Activated gamma-delta T cell treated with Interleukin-2 at 50 U/mL for 16 hours (primary cell): ENCODE measurements around the gene TMEM52B.

Experiments
- DNase-seq: peaks from one replicate; pipeline ENCODE4 v3.0.0-alpha.2; 2020

TMEM52B gene

GRCh38 chr12:10178821-10179220 lies at the start of gene TMEM52B:
TMEM52B (plus strand) TSS chr12:10179032; CDS start chr12:10179575, 543 bp downstream.
- DNase-seq, result no peak

DNA sequence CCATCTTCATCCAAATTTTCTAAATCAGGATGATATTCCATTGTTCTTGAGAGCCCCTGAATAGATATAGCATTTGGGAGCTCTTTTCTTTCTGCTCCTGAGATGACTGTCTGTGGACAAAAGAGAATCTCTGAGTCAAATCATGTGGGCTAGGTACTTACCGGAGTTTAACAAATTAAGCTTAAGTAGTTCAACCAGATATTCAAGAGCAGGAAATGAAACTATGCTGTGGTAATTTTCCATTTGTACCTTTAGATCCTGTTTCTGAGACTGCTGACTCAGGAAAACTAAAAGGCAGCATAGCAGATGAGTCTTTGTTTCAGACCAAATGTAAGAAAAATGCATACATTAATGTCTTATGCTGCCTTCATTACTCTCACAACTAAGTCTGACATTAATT lies 48.8 kb upstream of the TMEM52B start, which contains the start of gene CLEC7A:
Gene CLEC7A, minus strand, starts transcription at position 158 of the 400 bp plus-strand sequence. Its CDS starts 117 bp downstream, at position 41.
- DNase-seq, result no peak

DNA sequence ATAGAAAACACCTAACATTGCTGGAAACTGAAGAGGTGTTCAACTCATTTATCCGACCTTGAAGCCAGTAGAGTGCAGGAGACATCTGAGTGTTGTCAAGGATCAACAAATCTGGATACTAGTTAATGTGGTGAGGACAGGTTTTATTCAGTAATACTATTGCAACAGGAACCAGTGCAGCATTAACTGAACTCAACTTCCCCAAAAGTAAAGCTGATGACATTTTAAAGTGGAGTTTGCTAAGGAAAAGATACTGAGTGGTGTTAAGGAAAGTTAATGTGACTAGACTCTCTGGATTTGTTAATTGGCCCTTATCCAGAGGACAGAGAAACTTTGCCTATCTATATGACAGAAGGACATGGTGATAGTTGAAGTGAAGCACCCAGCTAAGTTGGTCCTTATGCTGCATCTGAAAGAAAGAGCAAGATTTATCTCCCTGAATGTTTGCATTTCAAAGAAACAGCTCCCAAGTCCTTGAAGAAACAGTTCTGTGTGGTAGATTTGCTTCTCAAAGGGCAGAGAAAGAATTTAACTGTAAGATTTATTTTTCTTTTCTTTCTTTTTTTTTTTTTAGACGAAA lies 47.6 kb upstream of the TMEM52B start:
- no peak for DNase-seq

DNA sequence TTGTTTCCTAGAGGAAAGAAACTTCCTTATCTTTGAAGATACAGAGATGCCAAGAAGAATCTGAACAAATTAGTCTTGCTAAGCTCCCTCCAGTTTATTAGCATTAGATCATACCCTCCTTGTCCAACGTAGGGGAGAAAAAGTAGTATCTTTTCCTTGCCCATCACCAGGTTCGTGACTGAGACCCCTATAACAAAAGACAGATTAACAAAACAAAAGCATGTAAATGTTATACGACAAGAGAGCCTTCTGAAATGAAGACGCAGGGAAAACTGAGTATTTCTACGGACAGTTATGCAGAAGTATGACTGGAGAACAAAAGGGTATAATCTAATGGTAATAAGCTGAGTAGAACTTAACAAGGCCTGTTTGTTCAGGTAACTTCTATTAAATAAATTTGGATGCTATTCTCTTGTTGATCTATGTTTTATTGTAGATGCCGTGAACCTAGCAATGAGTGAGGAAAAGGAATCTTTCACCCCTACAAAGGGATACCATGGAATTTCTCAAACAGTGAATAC lies 45.9 kb upstream of the TMEM52B start:
- DNase-seq, result no peak

DNA sequence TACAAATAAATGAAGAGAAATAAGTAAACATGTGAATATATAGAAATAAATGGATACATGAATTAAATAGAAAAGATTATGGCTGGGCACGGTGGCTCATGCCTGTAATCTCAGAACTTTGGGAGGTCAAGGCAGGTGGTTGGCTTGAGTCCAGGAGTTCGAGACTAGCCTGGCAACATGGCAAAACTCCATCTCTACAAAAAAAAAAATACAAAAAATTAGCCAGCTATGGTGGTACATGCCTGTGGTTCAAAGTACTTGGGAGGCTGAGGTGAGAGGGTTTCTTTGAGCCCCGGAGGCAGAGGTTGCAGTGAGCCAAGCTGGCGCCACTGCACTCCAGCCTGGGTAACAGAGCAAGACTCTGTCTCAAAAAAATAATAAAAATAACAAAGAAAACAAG lies 43.7 kb upstream of the TMEM52B start:
- no peak for DNase-seq

- no peak for DNase-seq
Observed at GRCh38 chr12:10136637-10137205, 42.1 kb upstream of the TMEM52B start.

- peak; percentile 22 for DNase-seq
Observed at GRCh38 chr12:10140001-10140400, 38.8 kb upstream of the TMEM52B start.

DNA sequence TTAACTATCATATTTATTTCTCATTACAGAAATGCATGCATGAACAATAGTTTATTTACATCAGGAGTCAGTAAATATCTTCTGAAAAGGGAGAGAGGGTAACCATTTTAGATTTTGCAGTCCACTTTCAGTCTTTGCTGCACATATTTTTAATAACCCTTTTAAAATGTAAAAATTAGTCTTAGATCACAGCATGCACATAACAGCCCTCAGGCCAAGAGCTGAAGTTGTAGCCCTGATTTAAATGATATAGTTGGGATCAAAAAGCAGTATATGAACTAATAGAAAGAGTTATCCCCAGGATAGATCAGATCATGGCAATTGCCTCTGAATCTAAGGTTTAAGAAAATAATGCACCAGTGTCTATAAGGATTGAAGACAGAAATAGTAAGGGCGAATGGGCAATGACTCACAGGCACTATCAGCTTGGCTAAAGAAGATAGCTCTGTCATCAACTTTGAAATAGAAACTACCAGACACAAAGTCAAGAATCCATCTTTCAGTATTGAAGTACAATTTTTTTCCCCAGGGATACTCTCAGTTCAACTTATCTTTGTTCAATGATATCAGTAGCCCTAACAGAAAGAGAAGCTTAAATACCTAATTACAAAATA lies 35.7 kb upstream of the TMEM52B start:
- no peak for DNase-seq

DNA sequence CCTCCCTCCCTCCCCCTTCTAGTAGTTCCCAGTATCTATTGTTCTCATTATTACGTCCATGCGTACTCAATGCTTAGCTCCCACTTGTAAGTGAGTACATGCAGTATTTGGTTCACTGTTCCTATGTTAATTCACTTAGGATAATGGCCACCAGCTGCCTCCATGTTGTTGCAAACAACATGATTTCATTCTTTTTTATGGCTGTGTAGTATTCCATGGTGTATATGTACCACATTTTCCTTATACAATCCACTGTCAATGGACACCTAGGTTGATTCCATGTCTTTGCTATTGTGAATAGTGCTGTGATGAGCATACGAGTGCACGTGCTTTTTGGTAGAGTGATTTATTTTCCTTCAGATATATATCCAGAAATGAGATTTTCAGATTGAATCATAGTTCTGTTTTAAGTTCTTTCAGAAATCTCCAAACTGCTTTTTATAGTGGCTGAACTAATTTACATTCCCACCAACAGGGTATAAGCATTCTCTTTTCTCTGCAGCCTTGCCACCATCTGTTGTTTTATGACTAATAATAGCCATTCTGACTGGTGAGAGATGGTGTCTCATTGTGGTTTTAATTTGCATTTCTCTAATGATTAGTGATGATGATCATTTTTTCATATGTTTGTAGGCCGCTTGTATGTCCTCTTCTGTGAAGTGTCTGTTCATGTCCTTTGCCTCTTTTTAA lies 31.0 kb upstream of the TMEM52B start:
- no peak for DNase-seq

DNA sequence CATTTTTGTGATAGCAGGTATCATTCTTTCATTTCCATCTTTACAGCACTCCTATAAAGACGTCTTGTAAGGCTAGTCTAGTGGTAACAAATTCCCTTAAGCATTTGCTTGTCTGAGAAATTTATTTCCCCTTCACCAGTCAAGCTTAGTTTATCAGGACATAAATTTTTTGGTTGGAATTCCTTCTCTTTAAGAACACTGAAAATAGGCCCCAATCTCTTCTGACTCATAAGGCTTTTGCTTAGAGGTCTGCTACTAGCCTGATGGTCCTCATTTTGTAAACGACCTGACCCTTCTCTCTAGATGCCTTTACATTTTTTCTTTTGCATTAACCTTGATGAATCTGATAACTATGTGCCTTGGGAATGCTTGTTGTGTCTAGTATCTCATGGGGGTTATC lies 27.2 kb upstream of the TMEM52B start:
- DNase-seq, result no peak

DNA sequence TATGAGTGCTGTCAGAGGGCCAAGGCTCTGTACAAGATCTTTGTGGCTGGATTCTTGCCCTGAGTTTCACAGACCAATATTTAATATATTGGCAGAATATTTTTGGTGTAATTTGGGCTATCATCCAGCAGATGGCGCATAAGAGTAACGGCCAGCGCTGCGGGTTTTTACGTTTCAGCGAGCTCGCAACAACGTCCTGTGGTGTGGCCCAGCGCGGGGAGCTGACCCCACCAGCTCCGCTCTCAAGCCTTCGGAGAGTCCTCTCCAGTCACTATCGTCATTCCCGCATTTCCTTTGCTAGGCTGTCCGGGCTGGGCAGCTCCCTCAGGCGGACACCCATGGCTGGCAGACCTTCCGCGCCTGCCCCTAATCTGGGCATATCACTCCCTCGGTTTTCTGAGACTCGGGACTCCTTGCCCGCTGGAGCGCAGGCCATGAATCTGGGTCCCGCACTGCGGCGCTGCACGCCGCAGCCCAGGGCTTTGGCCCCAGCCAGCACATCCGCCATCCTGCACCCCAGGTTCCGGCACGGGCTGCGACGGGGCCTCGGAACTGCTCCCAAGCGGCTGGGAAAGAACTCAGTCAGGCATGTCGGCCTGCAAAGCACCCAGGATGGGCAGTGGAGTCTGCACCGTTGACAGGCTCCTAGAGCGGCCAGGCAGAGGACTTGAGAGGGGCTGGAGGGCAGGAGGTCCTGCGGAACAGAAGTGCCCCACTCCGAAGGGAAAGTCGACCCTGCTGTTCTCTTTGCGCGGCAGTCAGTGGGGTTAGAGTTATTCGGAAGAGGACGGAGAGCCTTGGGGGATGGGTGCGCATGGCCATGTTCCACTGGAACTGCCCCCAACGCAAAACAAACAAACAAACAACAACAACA lies 25.3 kb upstream of the TMEM52B start:
- DNase-seq, result peak; percentile 46

DNA sequence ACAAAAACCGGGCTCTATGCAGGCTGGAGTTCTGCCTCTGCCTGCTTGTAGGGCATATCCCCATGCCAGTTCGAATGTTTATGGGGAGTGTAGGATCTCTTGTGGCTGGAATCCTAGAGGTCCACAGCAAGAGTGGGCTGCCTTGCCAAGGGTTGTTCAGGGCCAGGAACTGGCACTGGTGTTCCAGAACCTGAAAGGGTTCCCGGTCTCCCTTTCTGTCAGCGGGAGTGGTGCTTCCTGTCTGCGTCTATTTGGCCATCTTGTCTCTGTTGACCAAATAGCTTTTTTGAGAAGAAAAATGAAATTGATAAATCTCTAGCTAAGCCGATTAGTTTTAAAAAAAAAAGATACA lies 24.7 kb upstream of the TMEM52B start:
- DNase-seq, result no peak

GRCh38 chr12:10155966-10156365 lies 22.9 kb upstream of the TMEM52B start:
- DNase-seq, result no peak

DNA sequence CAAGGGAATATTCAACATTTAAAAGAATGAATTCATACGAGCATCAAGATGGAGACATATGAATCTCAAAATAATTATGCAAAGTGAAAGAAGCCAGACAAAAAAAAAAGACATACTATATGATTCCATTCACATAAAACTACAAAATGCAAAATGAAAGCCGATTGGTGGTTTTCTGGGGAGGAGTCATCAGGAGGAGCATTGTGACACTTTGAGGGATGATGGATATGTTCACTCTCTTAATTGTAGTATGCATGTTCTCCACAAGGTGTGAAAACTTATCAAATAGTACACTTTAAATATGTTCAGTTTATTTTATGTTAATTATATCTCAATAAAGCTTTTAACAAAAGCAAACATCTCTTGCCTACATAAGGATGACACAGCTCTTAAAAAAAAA lies 20.4 kb upstream of the TMEM52B start:
- no peak for DNase-seq

- DNase-seq, result no peak
Observed at GRCh38 chr12:10159280-10159679, 19.6 kb upstream of the TMEM52B start.

DNA sequence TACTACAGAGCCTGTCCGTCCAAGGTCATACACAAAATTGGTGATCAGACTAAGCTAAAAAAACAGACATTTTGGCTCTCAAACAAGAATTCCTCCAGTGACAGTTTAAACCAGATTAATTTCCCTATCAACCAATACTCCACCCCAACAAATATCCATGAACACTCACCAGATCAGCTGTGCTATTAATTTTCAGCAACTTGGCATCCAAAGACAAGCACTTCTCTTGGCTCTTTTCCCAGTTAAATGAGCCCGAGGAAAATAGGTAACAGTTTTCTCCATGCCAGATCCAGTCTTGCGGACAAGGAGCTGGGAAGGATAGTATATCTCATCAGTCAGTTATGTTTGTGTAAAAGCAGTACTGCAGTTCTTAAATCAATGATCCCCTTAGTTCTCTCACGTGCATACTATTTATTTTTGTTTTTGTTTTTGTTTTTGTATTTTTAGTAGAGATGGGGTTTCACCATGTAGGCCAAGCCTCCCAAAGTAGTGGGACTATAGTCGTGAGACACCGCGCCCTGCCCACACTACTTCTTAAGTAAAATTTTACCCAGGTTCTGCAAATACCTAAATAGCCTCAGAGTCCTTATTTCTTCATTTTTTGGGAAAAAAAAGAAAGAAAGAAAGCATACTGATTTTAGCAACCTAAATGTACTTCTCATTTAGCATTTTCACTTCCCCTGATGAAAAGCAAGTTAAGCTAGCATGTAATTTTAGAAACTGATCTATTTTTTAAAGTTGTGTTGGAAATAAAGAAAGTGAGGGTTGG lies 18.0 kb upstream of the TMEM52B start:
- no peak for DNase-seq

GRCh38 chr12:10163084-10163483 lies 15.7 kb upstream of the TMEM52B start:
- no peak for DNase-seq

- no peak for DNase-seq
Observed at GRCh38 chr12:10165421-10165820, 13.4 kb upstream of the TMEM52B start.

DNA sequence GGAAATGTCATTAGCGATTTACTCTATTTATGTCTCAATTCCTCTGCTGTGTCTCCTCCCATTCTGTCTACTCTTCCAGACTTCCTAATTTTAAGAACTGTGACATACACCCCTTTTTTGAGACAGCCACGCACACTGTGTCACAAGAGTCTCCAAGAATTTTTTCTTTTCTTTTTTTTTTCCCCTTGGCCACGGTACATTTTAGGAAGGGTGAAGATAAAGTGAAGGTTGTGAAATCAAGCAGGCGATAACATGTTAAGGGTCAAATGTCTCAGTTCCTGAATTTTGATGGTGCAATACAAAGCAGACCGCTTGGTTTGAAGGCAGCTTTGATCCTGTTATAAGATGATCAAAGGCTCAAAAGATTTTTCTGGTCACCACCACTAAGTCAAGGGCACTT lies 11.2 kb upstream of the TMEM52B start:
- DNase-seq, result no peak

GRCh38 chr12:10169104-10169503 lies 9.7 kb upstream of the TMEM52B start:
- no peak for DNase-seq

DNA sequence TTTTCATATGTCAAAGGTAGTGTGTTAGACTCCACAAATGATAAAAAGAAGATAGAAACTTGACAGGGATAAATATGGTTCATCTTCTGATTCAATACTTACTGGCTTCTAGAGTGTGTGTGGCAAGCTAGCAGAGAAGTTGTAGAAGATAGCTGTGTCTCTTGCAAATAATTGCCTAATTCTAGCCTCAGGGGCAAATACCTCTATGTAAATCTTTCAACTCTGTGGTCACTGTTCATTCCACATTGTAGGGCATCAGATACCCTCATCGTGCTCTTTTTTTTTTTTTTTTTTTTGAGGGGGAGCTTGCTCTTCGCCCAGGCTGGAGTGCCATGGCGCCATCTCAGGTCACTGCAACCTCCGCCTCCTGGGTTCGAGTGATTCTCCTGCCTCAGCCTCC lies 8.6 kb upstream of the TMEM52B start:
- no peak for DNase-seq
